A673 (cell line): Measurements from ENCODE around the gene URI1.

ENCODE experiments used
- CTCF ChIP-seq: fragments of 300-800, 200-600 bp; sonication (generic); conservative IDR thresholded peaks from 2 replicates; pipeline ENCODE4 v1.5.1; 2017; ENCODE audit warnings: low read depth, mild to moderate bottlenecking, antibody characterized with exemption, low read length, moderate library complexity, mixed read lengths
- EZH2 ChIP-seq: fragments of 200-600 bp; sonication (generic); IDR thresholded peaks from 2 replicates; pipeline ENCODE4 v1.6.1; 2017; ENCODE audit warnings: borderline replicate concordance, low read depth, mild to moderate bottlenecking, mixed read lengths, antibody characterized with exemption, low read length; ENCODE audit not compliant: poor library complexity, severe bottlenecking

DNA sequence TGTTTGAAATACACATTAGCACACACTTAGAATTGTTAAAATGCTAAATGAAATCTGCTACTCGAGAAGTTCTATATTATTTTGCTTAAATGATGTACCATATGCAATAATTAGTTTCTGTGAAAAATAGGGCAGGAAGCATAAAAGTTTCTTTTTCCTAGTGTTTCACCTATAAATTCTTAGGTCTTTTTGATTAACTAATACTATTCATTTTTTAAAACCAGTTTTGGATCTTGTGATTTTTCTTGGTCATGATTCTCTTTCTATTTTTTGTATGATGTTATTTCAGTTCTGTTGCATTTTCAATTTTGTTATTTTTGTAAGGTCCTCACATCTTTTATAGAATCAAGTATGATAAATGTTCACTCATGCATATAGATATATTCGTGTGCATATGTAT is 66.1 kb downstream of the URI1 start:
- no peak for TF ChIP-seq CTCF
- TF ChIP-seq EZH2, result no peak
